A673 (cell line): ENCODE measurements around the gene MIER2.

Experiments used
- CTCF ChIP-seq: fragments of 300-800, 200-600 bp; sonication (generic); conservative IDR thresholded peaks from 2 replicates; pipeline ENCODE4 v1.5.1; 2017; ENCODE audit warnings: low read depth, mild to moderate bottlenecking, antibody characterized with exemption, low read length, moderate library complexity, mixed read lengths
- EZH2 ChIP-seq: fragments of 200-600 bp; sonication (generic); IDR thresholded peaks from 2 replicates; pipeline ENCODE4 v1.6.1; 2017; ENCODE audit warnings: borderline replicate concordance, low read depth, mild to moderate bottlenecking, mixed read lengths, antibody characterized with exemption, low read length; ENCODE audit not compliant: poor library complexity, severe bottlenecking

GRCh38 chr19:378706-379105 lies 34.1 kb upstream of the MIER2 start:
- TF ChIP-seq CTCF (no peak), EZH2 (no peak)
